HG02678 (cell line): ENCODE results near the gene PLD4.
"Not testable (repeated sequence)": the region's sequence is repeated elsewhere in the genome, so short reads cannot be mapped to it uniquely, and the experiment has no call there.

Source experiments
- ATAC-seq: cut with Tn5 transposase; IDR thresholded peaks from one replicate; pipeline ENCODE4 v1.9.1; 2021; ENCODE audit warnings: mild to moderate bottlenecking, moderate library complexity; ENCODE audit not compliant: unreplicated experiment

Gene PLD4

DNA sequence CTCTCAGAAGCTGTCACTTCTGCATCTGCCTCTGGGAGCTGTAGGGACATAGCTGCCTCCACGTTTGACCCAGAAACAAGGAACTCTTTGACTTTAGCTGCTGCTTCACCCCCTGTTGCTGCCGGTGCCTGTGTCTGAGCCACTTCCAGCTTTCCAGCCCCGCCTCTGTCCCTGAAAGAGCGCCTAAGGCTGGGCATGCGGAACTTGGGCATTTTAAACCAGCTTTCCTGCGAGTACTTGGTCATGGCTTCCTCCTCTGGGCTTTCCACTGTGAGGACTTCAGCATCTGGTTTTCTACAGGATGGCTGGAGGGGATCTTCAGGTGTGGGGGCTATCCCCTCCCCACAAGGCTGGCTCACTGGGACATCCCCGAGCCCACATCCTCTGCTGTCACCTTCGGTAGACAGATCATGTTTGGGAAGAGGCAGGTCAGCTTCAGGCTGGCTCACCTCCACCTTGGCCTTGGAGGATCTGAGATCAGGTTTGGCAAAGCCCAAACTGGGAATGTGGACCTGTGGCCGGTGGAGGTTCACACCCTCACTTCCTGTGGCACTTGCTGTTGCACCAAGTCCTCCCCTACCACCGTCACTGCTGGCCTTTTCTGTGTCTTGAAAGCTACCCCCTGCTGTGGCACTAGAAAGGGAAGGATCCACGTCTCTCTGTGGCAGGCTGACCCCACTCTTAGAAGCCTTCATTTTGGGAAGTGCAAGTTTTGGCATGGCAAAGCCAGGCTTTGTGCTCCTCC is 15.2 kb downstream of the PLD4 start:
- ATAC-seq, result no peak

DNA sequence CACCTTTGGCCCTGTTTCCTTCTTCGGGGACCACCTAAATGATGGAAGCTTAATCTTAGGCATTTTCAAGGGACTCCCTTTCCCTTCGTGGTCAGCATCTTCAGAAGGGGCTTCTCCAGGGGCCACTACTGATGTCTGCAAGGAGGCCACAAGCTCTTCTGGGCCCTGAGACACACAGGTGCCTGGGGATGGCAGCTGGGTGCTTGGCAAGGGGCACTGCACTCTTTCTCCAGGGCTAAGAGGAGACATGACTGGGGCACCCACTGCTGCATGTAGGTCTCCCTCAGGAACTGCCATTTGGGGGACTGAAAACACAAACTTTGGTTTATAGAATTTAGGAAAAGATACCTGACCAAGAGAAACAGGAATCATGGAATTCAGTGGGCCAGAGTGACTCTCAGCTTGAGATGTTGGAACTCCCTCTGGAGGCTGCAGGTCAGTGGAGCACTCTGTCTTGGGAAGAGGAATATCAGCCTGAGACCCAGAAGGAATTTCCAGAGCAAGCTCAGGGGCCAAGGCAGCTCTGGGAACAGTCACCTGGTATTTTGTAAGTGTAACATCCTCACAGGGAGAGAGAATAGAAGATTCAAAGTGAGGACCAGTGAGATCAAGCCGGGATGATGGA is 16.0 kb downstream of the PLD4 start:
- no peak for ATAC-seq

DNA sequence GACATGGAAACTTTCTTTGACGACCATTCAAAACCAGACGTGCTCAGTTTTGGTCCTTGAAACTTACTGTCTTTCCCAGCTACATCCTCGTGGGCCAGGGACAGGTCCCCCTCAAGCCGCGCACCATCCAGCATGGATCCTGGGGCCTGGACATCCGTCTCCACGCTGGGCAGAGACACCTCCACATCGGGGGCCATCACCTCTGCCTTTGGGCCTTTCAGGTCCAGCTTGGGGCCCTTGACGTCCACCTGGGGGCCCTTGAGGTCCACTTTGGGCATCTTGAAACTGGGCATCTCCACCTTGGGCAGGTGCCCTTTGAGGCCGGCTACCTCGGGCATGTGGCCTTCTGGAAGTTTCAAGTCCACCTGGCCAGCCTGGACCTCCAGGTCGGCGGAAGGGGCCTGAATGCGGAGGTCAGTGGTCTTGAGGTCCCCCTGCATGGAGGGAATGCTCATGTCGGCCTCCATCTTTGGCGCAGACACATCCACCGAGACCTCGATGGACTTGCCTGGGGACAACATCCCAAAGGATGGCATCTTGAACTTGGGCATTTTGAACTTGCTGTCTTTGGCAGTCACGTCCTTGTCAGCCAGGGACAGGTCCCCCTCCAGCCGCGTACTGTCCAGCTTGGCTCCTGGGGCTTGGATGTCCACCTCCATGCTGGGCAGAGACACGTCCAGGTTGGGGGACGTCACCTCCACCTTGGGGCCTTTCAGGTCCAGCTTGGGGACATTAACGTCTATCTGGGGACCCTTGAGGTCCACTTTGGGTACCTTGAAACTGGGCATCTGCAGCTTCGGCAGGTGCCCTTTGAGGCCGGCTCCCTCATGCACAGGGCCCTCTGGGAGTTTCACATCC is 17.1 kb downstream of the PLD4 start:
- ATAC-seq, result no peak

DNA sequence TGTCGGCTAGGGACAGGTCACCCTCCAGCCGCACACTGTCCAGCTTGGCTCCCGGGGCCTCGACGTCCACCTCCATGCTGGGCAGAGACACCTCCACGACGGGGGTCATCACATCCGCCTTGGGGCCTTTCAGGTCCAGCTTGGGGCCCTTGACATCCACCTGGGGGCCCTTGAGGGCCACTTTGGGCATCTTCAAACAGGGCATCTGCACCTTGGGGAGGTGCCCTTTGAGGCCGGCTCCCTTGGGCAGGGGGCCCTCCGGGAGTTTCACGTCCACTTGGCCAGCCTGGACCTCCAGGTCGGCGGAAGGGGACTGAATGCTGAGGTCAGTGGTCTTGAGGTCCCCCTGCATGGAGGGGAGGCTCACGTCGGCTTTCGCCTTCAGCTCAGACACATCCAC is 17.9 kb downstream of the PLD4 start:
- no peak for ATAC-seq

DNA sequence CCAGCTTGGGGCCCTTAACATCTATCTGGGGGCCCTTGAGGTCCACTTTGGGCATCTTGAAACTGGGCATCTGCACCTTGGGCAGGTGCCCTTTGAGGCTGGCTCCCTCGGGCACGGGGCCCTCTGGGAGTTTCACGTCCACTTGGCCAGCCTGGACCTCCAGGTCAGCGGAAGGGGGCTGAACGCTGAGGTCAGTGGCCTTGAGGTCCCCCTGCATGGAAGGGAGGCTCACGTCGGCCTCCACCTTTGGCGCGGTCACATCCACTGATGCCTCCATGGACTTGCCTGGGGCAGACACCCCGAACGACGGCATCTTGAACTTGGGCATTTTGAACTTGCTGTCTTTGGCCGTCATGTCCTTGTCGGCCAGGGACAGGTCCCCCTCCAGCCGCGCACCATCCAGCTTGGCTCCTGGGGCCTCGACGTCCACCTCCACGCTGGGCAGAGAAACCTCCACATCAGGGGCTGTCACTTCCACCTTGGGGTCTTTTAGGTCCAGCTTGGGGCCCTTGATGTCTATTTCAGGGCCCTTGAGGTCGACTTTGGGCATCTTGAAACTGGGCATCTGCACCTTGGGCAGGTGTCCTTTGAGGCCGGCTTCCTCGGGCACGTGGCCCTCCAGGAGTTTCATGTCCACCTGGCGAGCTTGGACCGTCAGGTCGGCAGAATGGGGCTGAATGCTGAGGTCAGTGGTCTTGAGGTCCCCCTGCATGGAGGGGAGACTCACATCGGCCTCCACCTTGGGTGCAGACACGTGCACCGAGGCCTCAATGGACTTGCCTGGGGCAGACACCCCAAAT is 18.7 kb downstream of the PLD4 start:
- not testable (repeated sequence) for ATAC-seq

DNA sequence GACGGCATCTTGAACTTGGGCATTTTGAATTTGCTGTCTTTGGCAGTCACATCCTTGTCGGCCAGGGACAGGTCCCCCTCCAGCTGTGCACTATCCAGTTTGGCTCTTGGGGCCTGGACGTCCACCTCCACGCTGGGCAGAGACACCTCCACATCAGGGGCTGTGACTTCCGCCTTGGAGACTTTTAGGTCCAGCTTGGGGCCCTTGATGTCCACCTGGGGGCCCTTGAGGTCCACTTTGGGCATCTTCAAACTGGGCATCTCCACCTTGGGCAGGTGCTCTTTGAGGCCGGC is 19.3 kb downstream of the PLD4 start:
- not testable (repeated sequence) for ATAC-seq

DNA sequence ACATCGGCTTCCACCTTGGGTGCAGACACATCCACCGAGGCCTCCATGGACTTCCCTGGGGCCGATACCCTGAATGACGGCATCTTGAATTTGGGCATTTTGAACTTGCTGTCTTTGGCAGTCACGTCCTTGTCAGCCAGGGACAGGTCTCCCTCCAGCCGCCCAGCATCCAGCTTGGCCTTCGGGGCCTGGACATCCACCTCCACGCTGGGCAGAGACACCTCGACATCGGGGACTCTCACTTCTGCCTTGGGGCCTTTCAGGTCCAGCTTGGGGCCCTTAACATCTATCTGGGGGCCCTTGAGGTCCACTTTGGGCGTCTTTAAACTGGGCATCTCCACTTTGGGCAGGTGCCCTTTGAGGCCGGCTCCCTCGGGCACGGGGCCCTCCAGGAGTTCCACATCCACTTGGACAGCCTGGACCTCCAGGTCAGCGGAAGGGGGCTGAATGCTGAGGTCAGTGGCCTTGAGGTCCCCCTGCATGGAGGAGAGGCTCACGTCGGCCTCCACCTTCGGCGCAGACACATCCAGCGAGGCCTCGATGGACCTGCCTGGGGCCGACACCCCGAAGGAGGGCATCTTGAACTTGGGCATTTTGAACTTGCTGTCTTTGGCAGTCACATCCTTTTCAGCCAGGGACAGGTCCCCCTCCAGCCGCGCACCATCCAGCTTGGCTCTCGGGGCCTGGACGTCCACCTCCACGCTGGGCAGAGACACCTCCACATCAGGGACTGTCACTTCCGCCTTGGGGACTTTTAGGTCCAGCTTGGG is 19.9 kb downstream of the PLD4 start:
- not testable (repeated sequence) for ATAC-seq

DNA sequence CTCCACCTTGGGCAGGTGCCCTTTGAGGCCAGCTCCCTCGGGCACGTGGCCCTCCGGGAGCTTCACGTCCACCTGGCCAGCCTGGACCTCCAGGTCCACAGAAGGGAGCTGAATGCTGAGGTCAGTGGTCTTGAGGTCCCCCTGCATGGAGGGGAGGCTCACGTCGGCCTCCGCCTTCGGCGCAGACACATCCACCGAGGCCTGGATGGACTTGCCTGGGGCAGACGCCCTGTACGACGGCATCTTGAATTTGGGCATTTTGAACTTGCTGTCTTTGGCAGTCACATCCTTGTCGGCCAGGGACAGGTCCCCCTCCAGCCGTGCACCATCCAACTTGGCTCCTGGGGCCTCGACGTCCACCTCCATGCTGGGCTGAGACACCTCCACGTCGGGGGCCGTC is 20.6 kb downstream of the PLD4 start:
- ATAC-seq, result not testable (repeated sequence)

DNA sequence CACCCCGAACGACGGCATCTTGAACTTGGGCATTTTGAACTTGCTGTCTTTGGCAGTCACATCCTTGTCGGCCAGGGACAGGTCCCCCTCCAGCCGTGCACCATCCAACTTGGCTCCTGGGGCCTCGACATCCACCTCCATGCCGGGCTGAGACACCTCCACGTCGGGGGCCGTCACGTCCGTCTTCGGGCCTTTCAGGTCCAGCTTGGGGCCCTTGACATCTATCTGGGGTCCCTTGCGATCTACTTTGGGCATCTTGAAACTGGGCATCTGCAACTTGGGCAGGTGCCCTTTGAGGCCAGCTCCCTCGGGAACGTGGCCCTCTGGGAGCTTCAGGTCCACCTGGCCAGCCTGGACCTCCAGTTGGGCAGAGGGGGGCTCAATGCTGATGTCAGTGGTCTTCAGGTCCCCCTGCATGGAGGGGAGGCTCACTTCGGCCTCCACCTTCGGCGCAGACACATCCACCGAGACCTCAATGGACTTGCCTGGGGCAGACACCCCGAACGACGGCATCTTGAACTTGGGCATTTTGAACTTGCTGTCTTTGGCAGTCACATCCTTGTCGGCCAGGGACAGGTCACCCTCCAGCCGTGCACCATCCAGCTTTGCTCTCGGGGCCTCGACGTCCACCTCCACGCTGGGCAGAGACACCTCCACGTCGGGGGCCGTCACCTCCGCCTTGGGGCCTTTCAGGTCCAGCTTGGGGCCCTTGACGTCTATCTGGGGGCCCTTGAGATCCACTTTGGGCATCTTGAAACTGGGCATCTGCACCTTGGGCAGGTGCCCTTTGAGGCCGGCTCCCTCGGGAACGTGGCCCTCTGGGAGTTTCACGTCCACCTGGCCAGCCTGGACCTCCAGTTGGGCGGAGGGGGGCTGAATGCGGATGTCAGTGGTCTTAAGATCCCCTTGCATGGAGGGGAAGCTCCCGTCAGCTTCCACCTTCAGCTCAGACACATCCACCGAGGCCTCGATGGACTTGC is 21.6 kb downstream of the PLD4 start:
- ATAC-seq, result not testable (repeated sequence)

DNA sequence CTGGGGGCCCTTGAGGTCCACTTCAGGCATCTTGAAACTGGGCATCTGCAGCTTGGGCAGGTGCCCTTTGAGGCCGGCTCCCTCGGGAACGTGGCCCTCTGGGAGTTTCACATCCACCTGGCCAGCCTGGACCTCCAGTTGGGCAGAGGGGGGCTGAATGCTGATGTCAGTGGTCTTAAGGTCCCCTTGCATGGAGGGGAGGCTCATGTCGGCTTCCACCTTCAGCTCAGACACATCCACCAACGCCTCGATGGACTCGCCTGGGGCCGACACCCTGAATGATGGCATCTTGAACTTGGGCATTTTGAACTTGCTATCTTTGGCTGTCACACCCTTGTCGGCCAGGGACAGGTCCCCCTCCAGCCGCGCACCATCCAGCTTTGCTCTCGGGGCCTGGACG is 22.5 kb downstream of the PLD4 start:
- not testable (repeated sequence) for ATAC-seq

DNA sequence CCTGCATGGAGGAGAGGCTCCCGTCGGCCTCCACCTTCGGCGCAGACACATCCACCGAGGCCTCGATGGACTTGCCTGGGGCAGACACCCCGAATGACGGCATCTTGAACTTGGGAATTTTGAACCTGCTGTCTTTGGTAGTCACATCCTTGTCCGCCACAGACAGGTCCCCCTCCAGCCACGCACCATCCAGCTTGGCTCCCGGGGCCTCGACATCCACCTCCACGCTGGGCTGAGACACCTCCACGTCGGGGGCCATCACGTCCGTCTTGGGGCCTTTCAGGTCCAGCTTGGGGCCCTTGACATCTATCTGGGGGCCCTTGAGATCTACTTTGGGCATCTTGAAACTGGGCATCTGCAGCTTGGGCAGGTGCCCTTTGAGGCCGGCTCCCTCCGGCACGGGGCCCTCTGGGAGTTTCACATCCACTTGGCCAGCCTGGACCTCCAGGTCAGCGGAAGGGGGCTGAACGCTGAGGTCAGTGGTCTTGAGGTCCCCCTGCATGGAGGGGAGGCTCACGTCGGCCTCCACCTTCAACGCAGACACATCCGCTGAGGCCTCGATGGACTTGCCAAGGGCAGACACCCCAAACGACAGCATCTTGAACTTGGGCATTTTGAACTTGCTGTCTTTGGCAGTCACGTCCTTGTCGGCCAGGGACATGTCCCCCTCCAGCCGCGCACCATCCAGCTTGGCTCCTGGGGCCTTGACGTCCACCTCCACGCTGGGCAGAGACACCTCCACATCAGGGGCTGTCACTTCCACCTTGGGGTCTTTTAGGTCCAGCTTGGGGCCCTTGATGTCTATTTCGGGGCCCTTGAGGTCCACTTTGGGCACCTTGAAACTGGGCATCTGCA is 23.4 kb downstream of the PLD4 start:
- ATAC-seq, result not testable (repeated sequence)

DNA sequence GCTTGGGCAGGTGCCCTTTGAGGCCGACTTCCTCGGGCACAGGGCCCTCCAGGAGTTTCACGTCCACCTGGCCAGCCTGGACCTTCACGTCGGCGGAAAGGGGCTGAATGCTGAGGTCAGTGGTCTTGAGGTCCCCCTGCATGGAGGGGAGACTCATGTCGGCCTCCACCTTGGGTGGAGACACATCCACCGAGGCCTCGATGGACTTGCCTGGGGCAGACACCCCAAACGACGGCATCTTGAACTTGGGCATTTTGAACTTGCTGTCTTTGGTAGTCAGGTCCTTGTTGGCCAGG is 24.0 kb downstream of the PLD4 start:
- no peak for ATAC-seq

DNA sequence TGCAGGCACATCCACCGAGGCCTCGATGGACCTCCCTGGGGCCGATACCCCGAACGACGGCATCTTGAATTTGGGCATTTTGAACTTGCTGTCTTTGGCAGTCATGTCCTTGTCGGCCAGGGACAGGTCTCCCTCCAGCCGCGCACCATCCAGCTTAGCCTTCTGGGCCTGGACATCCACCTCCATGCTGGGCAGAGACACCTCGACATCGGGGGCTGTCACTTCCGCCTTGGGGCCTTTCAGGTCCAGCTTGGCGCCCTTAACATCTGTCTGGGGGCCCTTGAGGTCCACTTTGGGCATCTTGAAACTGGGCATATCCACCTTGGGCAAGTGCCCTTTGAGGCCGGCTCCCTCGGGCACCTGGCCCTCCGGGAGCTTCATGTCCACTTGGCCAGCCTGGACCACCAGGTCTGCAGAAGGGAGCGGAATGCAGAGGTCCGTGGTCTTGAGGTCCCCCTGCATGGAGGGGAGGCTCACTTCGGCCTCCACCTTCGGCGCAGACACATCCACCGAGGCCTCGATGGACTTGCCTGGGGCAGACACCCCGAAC is 24.8 kb downstream of the PLD4 start:
- not testable (repeated sequence) for ATAC-seq

DNA sequence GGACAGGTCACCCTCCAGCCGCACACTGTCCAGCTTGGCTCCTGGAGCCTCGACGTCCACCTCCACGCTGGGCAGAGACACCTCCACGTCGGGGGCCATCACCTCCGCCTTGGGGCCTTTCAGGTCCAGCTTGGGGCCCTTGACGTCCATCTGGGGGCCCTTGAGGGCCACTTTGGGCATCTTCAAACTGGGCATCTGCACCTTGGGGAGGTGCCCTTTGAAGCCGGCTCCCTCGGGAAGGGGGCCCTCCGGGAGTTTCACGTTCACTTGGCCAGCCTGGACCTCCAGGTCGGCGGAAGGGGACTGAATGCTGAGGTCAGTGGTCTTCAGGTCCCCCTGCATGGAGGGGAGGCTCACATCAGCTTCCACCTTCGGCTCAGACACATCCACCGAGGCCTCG is 25.3 kb downstream of the PLD4 start:
- no peak for ATAC-seq

DNA sequence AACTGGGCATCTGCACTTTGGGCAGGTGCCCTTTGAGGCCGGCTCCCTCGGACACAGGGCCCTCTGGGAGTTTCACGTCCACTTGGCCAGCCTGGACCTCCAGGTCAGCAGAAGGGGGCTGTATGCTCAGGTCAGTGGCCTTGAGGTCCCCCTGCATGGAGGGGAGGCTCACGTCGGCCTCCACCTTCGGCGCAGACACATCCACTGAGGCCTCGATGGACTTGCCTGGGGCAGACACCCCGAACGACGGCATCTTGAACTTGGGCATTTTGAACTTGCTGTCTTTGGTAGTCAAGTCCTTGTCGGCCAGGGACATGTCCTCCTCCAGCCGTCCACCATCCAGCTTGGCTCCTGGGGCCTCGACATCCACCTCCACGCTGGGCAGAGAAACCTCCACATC is 26.0 kb downstream of the PLD4 start:
- not testable (repeated sequence) for ATAC-seq

DNA sequence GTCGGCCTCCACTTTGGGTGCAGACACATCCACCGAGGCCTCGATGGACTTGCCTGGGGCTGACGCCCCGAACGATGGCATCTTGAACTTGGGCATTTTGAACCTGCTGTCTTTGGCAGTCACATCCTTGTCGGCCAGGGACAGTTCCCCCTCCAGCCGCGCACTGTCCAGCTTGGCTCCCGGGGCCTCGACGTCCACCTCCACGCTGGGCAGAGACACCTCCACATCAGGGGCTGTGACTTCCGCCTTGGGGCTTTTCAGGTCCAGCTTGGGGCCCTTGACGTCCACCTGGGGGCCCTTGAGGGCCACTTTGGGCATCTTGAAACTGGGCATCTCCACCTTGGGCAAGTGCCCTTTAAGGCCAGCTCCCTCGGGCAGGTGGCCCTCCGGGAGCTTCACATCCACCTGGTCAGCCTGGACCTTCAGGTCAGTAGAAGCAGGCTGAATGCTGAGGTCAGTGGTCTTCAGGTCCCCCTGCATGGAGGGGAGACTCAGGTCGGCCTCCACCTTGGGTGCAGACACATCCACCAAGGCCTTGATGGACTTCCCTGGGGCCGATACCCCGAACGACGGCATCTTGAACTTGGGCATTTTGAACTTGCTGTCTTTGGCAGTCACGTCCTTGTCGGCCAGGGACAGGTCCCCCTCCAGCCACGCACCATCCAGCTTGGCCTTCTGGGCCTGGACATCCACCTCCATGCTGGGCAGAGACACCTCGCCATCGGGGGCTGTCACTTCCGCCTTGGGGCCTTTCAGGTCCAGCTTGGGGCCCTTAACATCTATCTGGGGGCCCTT is 27.4 kb downstream of the PLD4 start:
- not testable (repeated sequence) for ATAC-seq

DNA sequence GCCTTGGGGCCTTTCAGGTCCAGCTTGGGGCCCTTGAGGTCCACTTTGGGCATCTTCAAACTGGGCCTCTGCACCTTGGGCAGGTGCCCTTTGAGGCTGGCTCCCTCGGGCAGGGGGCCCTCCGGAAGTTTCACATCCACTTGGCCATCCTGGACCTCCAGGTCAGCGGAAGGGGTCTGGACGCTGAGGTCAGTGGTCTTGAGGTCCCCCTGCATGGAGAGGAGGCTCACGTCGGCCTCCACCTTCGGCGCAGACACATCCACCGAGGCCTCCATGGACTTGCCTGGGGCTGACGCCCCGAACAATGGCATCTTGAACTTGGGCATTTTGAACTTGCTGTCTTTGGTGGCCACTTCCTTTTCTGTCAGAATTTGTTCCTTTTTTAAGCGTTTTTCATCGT is 28.4 kb downstream of the PLD4 start:
- no peak for ATAC-seq
